HG02870 (cell line): ENCODE results near the gene PROS1.

Experiments
- ATAC-seq: cut with Tn5 transposase; IDR thresholded peaks from one replicate; pipeline ENCODE4 v1.9.1; 2021; ENCODE audit warnings: mild to moderate bottlenecking, moderate library complexity; ENCODE audit not compliant: unreplicated experiment

PROS1 gene

DNA sequence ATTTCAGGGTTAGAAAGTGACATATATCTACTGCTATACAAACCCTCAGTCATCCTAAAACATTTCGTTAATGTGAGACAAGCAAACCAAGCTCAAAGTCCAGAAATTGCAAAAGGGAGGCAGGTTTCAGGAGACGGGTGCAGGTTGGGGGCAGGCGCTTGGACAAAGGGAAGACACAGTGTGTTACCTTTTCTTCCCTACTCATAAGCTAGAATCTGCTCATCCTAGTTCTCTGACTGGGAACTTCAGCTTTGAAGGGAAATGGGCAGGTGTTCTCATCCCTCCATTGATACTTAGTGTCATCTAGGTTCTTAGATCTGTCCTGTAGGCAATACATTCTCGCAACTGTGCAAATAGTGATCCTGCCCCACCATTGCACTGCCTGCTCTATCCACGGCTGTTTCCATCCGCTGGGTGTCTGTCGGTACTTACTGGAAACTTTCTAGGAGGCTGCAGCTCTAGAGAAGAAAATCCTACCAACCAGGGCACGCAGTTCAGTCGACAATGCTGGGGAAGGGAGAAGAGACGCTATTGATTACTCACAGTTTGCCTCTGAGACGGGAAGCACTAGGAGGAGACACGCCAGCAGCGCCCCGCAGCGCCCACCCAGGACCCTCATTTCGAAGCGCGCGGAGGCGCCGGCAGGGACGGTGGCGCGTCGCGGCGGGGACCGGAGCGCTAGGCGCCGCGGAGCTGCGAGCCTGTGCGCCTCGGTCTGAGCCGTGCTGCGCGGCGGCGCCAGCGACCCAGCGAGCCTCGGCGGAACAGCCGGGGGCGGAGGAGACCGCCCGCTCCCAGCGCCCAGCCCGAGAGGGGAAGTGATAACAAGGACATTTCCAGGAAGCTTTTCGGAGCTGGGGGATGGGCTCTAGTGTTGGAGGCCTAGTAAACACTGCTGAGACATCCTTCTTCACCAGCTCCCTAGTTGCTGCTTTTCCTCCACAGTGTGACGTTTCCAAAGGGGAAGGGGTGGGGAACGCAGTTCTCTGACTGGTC is at the start of gene PROS1:
TSS of gene PROS1 (minus strand) at position 766 of the 996 bp plus-strand sequence. CDS start at position 619, 147 bp downstream.
- peak; percentile 76 for ATAC-seq

DNA sequence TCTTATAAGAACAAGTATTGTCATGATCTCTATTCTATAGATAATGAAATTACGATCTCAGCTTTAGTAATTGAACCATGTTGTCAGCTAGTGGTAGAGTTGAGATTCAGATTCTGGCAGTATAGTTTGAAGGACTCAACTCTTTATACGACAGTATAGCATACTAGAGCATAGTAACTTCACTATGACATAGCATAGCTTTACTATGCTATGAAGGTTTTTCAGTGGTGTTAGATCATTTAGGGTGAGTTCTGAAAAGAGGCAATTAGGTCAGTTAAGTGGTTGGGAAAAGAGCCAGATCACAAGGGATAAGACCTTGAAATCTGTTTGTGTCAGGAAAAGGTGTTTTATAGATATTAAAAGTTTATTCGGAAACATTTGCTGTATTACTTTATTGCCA is 46.6 kb upstream of the PROS1 start:
- no peak for ATAC-seq

DNA sequence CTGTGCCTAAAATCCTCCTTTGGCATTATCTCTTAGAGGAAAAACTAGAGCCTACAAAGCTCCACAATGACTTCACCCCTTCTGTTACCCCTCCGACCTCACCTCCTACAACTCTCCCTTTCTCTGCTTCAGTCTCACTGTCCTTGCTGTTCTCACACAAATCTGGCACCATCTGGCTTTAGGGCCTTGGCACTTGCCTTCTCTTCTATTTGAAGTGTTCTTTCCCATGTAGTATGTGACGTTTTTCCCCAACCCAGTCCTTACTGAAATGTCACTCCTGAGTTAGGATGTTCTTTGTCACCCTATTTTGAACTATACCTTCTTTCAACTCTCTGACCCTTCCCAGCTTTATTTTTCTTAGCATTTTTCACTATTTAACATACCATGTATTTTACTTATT is 46.0 kb upstream of the PROS1 start:
- ATAC-seq: no peak

DNA sequence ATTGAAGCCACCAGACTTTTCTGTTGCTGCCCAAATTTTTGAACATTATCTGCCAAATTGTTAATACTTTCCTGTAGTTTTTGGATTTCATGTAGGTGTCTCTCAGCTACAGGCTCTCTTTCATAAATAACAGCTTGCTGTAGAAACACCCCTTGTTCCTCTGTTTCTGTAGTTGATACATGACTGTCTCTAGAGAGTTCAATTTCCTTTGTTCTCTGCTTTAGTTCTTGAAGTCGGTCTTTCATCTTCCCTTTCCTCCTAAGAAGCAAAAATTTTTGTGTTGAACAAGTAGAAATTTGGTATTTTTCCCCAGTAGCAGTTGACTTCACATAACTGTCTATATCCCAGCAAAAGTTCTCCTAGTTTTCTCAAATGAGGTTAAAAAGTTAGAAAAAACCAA is 41.3 kb upstream of the PROS1 start:
- ATAC-seq: no peak

- no peak for ATAC-seq
Observed at GRCh38 chr3:94012185-94012584, 38.5 kb upstream of the PROS1 start.

GRCh38 chr3:94011233-94011711 is 37.6 kb upstream of the PROS1 start:
- ATAC-seq: no peak

DNA sequence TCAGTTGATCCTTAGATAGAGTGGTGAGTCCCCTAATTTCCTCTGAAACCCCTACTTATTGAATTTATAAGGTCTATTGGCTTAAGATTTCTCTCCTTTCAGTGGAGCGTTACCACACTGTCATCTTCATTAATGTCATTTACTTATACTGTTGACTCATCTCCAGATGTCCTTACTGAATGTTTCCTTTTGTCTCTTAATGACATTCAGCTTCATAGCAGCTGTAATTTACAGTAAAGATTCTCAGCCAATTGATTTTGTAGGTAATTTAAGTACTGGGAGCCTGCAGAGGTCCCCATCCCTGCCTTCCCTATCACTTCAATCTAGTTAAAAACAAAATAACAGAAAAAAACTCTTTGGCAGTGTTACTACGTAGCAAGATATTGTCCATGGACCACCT is 35.9 kb upstream of the PROS1 start:
- no peak for ATAC-seq

DNA sequence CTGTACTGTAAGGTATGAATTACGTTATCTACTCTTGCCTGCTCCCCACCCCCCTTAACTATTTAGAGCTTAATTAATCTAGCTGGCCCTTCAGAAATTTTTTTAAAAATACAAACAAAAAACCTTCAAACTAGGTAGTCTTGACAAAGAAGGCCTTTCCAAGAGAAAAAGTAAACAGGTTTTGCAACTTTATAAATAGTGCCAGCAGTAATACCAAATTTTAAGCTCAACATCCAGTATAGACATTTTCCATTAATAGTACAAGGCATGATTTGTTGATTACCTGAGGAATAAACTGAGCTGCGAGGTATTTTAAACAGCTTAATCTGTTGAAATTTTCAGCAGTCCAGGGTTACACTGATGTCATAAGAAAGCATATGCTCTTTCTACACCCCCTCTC is 34.6 kb upstream of the PROS1 start:
- no peak for ATAC-seq

- ATAC-seq: peak; percentile 78
Observed at GRCh38 chr3:94004301-94004910, 30.7 kb upstream of the PROS1 start.

DNA sequence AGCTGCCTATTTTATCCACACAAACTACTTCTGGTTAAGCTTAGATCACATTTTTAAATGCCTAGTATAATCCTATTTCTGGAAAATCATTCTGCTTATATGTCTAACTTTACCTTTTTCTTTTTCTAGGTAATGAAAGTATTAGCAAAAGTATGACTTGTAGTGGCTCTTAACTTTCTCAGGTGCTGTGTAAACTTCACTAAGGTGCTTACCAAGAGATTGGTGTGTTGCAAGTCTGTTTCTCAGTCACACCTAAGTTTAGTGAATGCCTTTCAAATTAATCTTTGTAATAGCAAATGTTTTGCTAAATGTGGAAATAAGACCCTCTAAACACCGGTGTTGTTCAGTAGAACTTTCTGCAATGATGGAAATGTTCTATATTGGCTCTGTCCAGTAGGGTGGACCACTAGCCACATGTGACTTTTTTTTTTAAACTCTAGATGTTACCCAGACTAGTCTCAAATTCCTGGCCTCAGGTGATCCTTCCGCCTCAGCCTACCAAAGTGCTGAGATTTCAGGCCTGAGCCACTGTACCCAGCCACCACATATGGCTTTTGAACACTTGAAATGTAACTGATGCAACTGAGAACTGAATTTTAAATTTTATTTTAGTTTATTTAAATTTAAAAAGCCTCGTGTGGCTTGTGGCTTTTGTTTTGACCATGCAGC is 28.3 kb upstream of the PROS1 start:
- ATAC-seq: no peak

GRCh38 chr3:94001191-94001590 is 27.5 kb upstream of the PROS1 start:
- no peak for ATAC-seq

DNA sequence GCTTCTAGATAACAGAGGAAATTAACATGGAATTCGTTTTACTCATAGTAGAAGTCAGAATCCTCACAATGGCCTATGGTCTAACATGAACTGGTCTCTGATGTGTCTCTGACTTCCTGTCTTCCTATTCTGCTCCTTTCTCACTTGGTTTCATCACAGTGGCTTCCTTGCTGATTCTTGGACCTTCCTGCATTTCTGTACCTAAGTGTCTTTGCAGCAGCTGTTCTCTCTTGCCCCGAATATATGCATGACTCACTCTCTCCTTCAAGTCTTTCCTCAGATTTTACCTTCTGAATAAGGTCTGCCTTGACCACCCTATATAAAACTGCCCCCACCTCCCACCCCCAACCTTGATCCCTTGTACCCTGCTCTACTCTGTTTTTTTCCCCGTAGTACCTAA is 20.4 kb upstream of the PROS1 start:
- no peak for ATAC-seq

- no peak for ATAC-seq
Observed at GRCh38 chr3:93992207-93992606, 18.5 kb upstream of the PROS1 start.

DNA sequence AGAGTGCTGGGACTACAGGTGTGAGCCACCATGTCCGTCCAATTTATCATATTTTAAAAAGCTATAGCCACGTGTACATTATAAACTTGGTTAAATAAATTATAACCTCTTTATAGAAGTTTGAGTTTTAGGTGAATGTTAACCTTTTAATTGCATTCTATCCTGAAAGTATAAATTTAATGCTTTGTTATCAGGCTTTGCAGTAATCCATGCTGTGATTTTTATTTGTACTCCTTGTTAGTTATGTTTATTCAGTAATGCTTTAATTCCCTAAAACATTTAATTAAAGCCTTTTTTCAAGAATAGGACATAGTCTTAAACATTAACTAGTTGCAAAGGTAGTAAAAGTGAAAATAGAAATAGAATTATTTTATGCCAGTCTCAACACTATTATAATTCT is 17.9 kb upstream of the PROS1 start:
- ATAC-seq: no peak

DNA sequence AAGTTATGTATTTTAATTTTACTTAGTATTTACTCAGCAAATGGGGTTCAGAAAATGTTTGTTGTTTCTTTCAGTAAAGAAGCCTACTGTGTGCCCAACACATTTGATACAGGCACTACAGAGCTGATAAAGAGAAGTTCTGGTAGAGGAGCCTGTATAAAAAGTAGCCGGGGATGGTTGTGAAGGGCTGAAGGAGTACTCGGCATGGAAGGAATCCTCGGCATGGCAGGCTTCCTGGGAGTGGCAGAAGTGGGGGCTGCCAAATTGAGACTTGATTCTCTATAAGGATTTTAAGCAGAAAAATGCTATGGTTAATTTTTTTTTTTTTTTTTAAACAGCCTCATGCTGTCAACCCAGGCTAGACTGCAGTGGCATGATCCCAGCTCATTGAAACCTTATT is 15.5 kb upstream of the PROS1 start:
- ATAC-seq: no peak

GRCh38 chr3:93988764-93989163 is 15.1 kb upstream of the PROS1 start:
- no peak for ATAC-seq

GRCh38 chr3:93988283-93988682 is 14.6 kb upstream of the PROS1 start:
- no peak for ATAC-seq

GRCh38 chr3:93984618-93985017 is 10.9 kb upstream of the PROS1 start:
- ATAC-seq: no peak

GRCh38 chr3:93983408-93983807 is 9.7 kb upstream of the PROS1 start:
- ATAC-seq: no peak

DNA sequence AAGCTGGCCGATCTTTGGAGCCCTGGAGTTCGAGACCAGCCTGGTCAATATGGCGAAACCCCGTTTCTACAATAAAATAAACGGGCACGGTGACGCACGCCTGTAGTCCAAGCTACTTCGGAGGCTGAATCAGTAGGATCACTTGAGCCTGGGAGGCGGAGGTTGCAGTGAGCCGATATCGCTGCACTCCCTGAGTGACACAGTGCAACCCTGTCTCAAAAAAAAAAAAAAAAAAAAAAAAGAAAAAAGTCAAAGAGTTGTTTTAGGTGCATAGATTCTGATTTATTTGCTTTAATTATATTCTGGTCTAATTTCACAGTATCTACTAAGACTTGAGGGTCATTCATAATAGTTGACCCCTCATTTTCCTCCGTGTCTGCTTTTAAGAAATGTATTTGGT is 8.0 kb upstream of the PROS1 start:
- ATAC-seq: no peak

DNA sequence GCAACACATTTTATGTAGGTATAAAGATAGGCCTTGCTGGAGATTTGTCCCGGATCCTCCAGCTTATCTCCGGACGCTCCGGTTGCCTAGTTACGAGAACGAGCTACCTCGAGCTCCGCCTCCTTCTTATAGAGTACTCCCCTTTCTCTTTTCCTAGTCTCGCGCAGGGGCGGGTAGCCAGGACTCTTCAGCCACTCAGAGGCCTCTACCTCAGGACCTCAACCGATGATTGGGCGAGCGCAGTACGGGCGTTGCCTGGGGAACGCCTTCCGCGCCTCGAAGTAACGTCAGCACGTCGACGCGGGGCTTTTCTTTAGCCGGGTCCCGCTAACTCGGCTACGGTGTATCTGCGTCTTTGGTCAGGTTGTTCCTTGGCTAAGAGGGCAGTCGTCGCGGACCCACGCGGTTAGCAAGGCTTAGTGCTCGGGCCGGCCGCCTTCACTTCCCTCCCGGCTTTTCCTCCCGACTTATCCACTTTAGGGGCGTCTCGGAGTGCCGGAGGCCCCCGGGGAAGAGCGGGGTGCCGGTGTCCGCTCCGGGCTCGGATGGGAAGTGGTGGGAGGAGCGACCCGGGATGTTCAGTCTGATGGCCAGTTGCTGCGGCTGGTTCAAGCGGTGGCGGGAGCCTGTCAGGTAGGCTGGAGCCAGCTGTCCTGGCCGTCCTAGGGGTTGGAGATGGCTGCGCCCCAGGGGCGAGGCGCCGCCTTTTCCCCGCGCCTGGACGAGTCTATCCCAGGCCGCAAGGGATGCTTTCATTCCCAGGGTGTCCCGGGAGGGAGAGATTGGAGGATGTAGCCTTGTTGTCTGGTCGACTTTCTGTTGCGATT is 6.4 kb upstream of the PROS1 start, which contains the start of gene ARL13B:
TSS of gene ARL13B (plus strand) at position 306 of the 827 bp plus-strand sequence. CDS start at position 575, 269 bp downstream.
- ATAC-seq: peak; percentile 100
